ENCODE data around the gene ARHGEF4. TPM values are rescaled to one million over a fixed set of nuclear protein-coding genes. Genes with fewer than 3 reads are reported as not detected.

The ARHGEF4 gene
- total RNA-seq, 2 donors from 2014 or later = not detected

GRCh38 chr2:131010566-131010965 is 173.9 kb downstream of the ARHGEF4 start:
- no peaks in the 10 kb centered on the region for H3K36me3 Mint-ChIP-seq (ENCODE audit: low read depth)
- H3K4me3 Mint-ChIP-seq = no peak overlapping the region
- H3K27ac Mint-ChIP-seq = no peak overlapping the region
- no peak for ATAC-seq (replicated peaks)
- no peaks in the 10 kb centered on the region for H3K9me3 Mint-ChIP-seq
- peaks cover 10% of the 10 kb centered on the region for H3K27me3 Mint-ChIP-seq
- H3K4me1 Mint-ChIP-seq = no peaks in the 10 kb centered on the region

- ATAC-seq (replicated peaks) = no peak
- H3K36me3 Mint-ChIP-seq (ENCODE audit: low read depth) = no peaks in the 10 kb centered on the region
- no peak overlapping the region for H3K27ac Mint-ChIP-seq
- peaks cover 14% of the 10 kb centered on the region for H3K27me3 Mint-ChIP-seq
- no peak overlapping the region for H3K4me3 Mint-ChIP-seq
- no peaks in the 10 kb centered on the region for H3K9me3 Mint-ChIP-seq
- H3K4me1 Mint-ChIP-seq = no peaks in the 10 kb centered on the region
Observed at GRCh38 chr2:131011486-131011885, 174.8 kb downstream of the ARHGEF4 start.

- no peak for ATAC-seq (replicated peaks)
- H3K4me1 Mint-ChIP-seq = no peaks in the 10 kb centered on the region
- no peaks in the 10 kb centered on the region for H3K36me3 Mint-ChIP-seq (ENCODE audit: low read depth)
Observed at GRCh38 chr2:131014141-131014540, 177.4 kb downstream of the ARHGEF4 start.

GRCh38 chr2:131015764-131016163 is 179.1 kb downstream of the ARHGEF4 start:
- Mint-ChIP-seq H3K36me3 (ENCODE audit: low read depth) (no peaks in the 10 kb centered on the region), H3K27me3 (peaks cover 18% of the 10 kb centered on the region), H3K4me1 (no peaks in the 10 kb centered on the region), H3K4me3 (no peak overlapping the region), H3K9me3 (no peaks in the 10 kb centered on the region), H3K27ac (no peak overlapping the region)
- no peak for ATAC-seq (replicated peaks)

More at GRCh38 chr2:131014141-131014540, 177.4 kb downstream of the ARHGEF4 start:
- Mint-ChIP-seq H3K4me3 (no peak overlapping the region), H3K9me3 (no peaks in the 10 kb centered on the region), H3K27ac (no peak overlapping the region), H3K27me3 (peaks cover 18% of the 10 kb centered on the region)

- no peaks in the 10 kb centered on the region for H3K4me1 Mint-ChIP-seq
- no peak overlapping the region for H3K4me3 Mint-ChIP-seq
- no peaks in the 10 kb centered on the region for H3K9me3 Mint-ChIP-seq
- peaks cover 16% of the 10 kb centered on the region for H3K27me3 Mint-ChIP-seq
- no peaks in the 10 kb centered on the region for H3K36me3 Mint-ChIP-seq (ENCODE audit: low read depth)
- no peak overlapping the region for H3K27ac Mint-ChIP-seq
- no peak for ATAC-seq (replicated peaks)
Observed at GRCh38 chr2:131016826-131017741, 180.4 kb downstream of the ARHGEF4 start.

- H3K27me3 Mint-ChIP-seq = peaks cover 17% of the 10 kb centered on the region
- H3K9me3 Mint-ChIP-seq = no peaks in the 10 kb centered on the region
- no peak overlapping the region for H3K27ac Mint-ChIP-seq
- ATAC-seq (replicated peaks) = no peak
- no peak overlapping the region for H3K4me3 Mint-ChIP-seq
- no peaks in the 10 kb centered on the region for H3K36me3 Mint-ChIP-seq (ENCODE audit: low read depth)
- no peaks in the 10 kb centered on the region for H3K4me1 Mint-ChIP-seq
Observed at GRCh38 chr2:131022731-131023130, 186.0 kb downstream of the ARHGEF4 start.

GRCh38 chr2:131023758-131024157 is 187.0 kb downstream of the ARHGEF4 start:
- Mint-ChIP-seq H3K9me3 (no peaks in the 10 kb centered on the region), H3K27ac (no peak overlapping the region), H3K27me3 (peaks cover 22% of the 10 kb centered on the region), H3K36me3 (ENCODE audit: low read depth) (no peaks in the 10 kb centered on the region), H3K4me1 (no peaks in the 10 kb centered on the region), H3K4me3 (no peak overlapping the region)
- ATAC-seq (replicated peaks) = no peak

GRCh38 chr2:131026919-131027318 is 190.2 kb downstream of the ARHGEF4 start:
- Mint-ChIP-seq H3K27me3 (peaks cover 22% of the 10 kb centered on the region), H3K9me3 (no peaks in the 10 kb centered on the region), H3K27ac (no peak overlapping the region), H3K36me3 (ENCODE audit: low read depth) (no peaks in the 10 kb centered on the region), H3K4me3 (no peak overlapping the region), H3K4me1 (no peaks in the 10 kb centered on the region)
- ATAC-seq (replicated peaks) = no peak

GRCh38 chr2:131027566-131028528 is 191.1 kb downstream of the ARHGEF4 start:
- Mint-ChIP-seq H3K27me3 (peaks cover 21% of the 10 kb centered on the region), H3K36me3 (ENCODE audit: low read depth) (no peaks in the 10 kb centered on the region), H3K27ac (no peak overlapping the region), H3K4me1 (no peaks in the 10 kb centered on the region), H3K4me3 (no peak overlapping the region), H3K9me3 (no peaks in the 10 kb centered on the region)
- no peak for ATAC-seq (replicated peaks)

- Mint-ChIP-seq H3K4me1 (no peaks in the 10 kb centered on the region), H3K27ac (no peak overlapping the region), H3K27me3 (peaks cover 16% of the 10 kb centered on the region), H3K36me3 (ENCODE audit: low read depth) (no peaks in the 10 kb centered on the region), H3K4me3 (no peak overlapping the region), H3K9me3 (no peaks in the 10 kb centered on the region)
- no peak for ATAC-seq (replicated peaks)
Observed at GRCh38 chr2:131029812-131030211, 193.1 kb downstream of the ARHGEF4 start.

GRCh38 chr2:131030478-131030971 is 193.8 kb downstream of the ARHGEF4 start:
- no peak for ATAC-seq (replicated peaks)
- Mint-ChIP-seq H3K27ac (no peak overlapping the region), H3K27me3 (peaks cover 14% of the 10 kb centered on the region), H3K4me3 (no peak overlapping the region), H3K36me3 (ENCODE audit: low read depth) (no peaks in the 10 kb centered on the region), H3K4me1 (no peaks in the 10 kb centered on the region), H3K9me3 (no peaks in the 10 kb centered on the region)

GRCh38 chr2:131031431-131031841 is 194.7 kb downstream of the ARHGEF4 start:
- no peaks in the 10 kb centered on the region for H3K9me3 Mint-ChIP-seq
- H3K27ac Mint-ChIP-seq = no peak overlapping the region

GRCh38 chr2:131031875-131032274 is 195.2 kb downstream of the ARHGEF4 start:
- Mint-ChIP-seq H3K36me3 (ENCODE audit: low read depth) (no peaks in the 10 kb centered on the region), H3K9me3 (no peaks in the 10 kb centered on the region), H3K4me1 (no peaks in the 10 kb centered on the region), H3K27ac (no peak overlapping the region), H3K4me3 (no peak overlapping the region), H3K27me3 (peaks cover 16% of the 10 kb centered on the region)
- no peak for ATAC-seq (replicated peaks)

More at GRCh38 chr2:131031431-131031841, 194.7 kb downstream of the ARHGEF4 start:
- no peaks in the 10 kb centered on the region for H3K4me1 Mint-ChIP-seq
- no peak overlapping the region for H3K4me3 Mint-ChIP-seq
- no peak for ATAC-seq (replicated peaks)
- no peaks in the 10 kb centered on the region for H3K36me3 Mint-ChIP-seq (ENCODE audit: low read depth)
- H3K27me3 Mint-ChIP-seq = peaks cover 16% of the 10 kb centered on the region

GRCh38 chr2:131032393-131032836 is 195.7 kb downstream of the ARHGEF4 start:
- ATAC-seq (replicated peaks) = no peak
- Mint-ChIP-seq H3K27ac (no peak overlapping the region), H3K36me3 (ENCODE audit: low read depth) (no peaks in the 10 kb centered on the region), H3K27me3 (peaks cover 16% of the 10 kb centered on the region), H3K4me1 (no peaks in the 10 kb centered on the region), H3K9me3 (no peaks in the 10 kb centered on the region), H3K4me3 (no peak overlapping the region)
